Measurements from ENCODE around the gene PCDH9.

Gene PCDH9

DNA sequence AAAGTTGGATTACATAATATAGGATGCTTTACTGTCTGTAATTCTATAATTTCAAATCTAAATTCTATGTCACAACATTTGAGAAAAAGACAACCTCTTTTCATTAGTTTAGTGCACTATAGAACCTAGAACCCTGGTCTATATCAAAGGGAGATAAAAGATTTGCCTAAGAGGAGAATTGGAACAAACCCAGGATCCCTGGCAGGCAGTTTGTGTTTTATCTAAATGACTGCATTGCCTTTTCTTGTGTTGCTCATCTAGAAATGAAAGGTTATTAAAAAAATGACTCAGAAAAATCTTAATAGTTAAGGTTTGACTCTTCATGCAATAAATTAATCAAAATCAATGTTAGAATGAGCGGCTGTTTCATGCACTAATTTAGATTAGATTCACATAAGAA lies 96.7 kb downstream of the PCDH9 start:
- H3K4me3 ChIP-seq (ENCODE audit: low read length) = no peak overlapping the region
- TF ChIP-seq, protein P1, sequence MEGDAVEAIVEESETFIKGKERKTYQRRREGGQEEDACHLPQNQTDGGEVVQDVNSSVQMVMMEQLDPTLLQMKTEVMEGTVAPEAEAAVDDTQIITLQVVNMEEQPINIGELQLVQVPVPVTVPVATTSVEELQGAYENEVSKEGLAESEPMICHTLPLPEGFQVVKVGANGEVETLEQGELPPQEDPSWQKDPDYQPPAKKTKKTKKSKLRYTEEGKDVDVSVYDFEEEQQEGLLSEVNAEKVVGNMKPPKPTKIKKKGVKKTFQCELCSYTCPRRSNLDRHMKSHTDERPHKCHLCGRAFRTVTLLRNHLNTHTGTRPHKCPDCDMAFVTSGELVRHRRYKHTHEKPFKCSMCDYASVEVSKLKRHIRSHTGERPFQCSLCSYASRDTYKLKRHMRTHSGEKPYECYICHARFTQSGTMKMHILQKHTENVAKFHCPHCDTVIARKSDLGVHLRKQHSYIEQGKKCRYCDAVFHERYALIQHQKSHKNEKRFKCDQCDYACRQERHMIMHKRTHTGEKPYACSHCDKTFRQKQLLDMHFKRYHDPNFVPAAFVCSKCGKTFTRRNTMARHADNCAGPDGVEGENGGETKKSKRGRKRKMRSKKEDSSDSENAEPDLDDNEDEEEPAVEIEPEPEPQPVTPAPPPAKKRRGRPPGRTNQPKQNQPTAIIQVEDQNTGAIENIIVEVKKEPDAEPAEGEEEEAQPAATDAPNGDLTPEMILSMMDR (IDR thresholded peaks at IDR 0.05; ENCODE audit: insufficient read depth, low read depth, low read length, missing control alignments) = no peak
- no peak for DNase-seq (ENCODE audit: low read depth)

DNA sequence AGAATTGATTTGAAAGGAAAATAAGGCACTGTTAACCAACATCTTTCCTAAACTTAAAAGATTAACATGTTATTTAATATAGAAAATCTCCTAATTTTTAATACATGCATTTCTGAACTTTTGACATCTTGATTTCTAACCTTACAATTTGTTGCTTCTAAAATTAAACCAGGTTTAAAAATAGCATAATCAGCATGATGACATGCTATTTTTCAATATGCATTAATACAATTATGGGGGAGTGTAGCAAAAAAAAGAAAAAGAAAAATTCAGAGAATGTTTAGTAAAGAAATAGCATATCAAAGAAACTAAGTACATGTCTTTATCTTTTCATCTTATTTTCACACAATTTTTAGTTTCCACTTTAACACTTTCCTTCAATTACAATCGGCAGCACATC lies 98.7 kb downstream of the PCDH9 start:
- no peak overlapping the region for H3K4me3 ChIP-seq (ENCODE audit: low read length)
- no peak for DNase-seq (ENCODE audit: low read depth)
- TF ChIP-seq, protein P1 (IDR thresholded peaks at IDR 0.05; ENCODE audit: insufficient read depth, low read depth, low read length, missing control alignments) = no peak

- no peak overlapping the region for H3K4me3 ChIP-seq (ENCODE audit: low read length)
- TF ChIP-seq, protein P1 (IDR thresholded peaks at IDR 0.05; ENCODE audit: insufficient read depth, low read depth, low read length, missing control alignments) = no peak
- DNase-seq (ENCODE audit: low read depth) = no peak
Measured at GRCh38 chr13:67130444-67130843, 99.7 kb downstream of the PCDH9 start.

GRCh38 chr13:67128136-67128535 lies 102.0 kb downstream of the PCDH9 start:
- no peak overlapping the region for H3K4me3 ChIP-seq (ENCODE audit: low read length)
- DNase-seq (ENCODE audit: low read depth) = no peak
- TF ChIP-seq, protein P1 (IDR thresholded peaks at IDR 0.05; ENCODE audit: insufficient read depth, low read depth, low read length, missing control alignments) = no peak

GRCh38 chr13:67125681-67126080 lies 104.5 kb downstream of the PCDH9 start:
- no peak overlapping the region for H3K4me3 ChIP-seq (ENCODE audit: low read length)
- no peak for DNase-seq (ENCODE audit: low read depth)
- TF ChIP-seq, protein P1 (IDR thresholded peaks at IDR 0.05; ENCODE audit: insufficient read depth, low read depth, low read length, missing control alignments) = no peak

DNA sequence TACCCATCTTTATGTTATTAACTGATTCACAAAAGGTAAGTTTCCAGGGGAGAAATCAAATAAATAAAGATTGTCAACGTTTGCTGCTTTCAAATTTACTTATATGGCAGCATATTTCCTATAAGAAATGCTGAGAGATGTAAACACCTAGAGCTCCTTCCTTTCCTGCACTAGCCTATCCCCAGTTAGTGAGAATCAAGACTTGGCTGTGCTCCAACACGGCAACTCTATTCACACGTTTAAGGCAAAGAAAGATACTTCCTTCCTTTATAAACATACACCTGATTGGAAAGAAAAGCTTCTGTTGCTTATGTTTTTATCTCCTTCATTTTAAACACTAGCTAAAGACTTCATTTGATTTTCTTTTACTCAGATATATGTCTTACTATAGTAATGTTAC lies 107.0 kb downstream of the PCDH9 start:
- H3K4me3 ChIP-seq (ENCODE audit: low read length) = no peak overlapping the region
- peak; percentile 36 for DNase-seq (ENCODE audit: low read depth)
- TF ChIP-seq, protein P1 (IDR thresholded peaks at IDR 0.05; ENCODE audit: insufficient read depth, low read depth, low read length, missing control alignments) = no peak

GRCh38 chr13:67122251-67122650 lies 107.9 kb downstream of the PCDH9 start:
- TF ChIP-seq, protein P1 (IDR thresholded peaks at IDR 0.05; ENCODE audit: insufficient read depth, low read depth, low read length, missing control alignments) = no peak
- H3K4me3 ChIP-seq (ENCODE audit: low read length) = no peak overlapping the region
- DNase-seq (ENCODE audit: low read depth) = no peak

Data from epithelial cell of esophagus (primary cell).